Colonic mucosa (tissue), 4 donors: ENCODE data around the gene CMSS1. TPM values are rescaled to one million over a fixed set of nuclear protein-coding genes. Genes with fewer than 3 reads are reported as not detected.

ENCODE experiments used
- DNase-seq: peaks from one replicate; pipeline ENCODE4 v3.0.0-alpha.2; 2020
- H3K27ac ChIP-seq: fragments of 200-600 bp; one replicate; pipeline ENCODE4 v1.8.0; 2021
- H3K27me3 ChIP-seq: fragments of 200-600 bp; one replicate; pipeline ENCODE4 v1.8.0; 2021
- H3K36me3 ChIP-seq: fragments of 200-600 bp; one replicate; pipeline ENCODE4 v1.8.0; 2021
- H3K4me1 ChIP-seq: fragments of 200-600 bp; one replicate; pipeline ENCODE4 v1.8.0; 2021; ENCODE audit warnings: mild to moderate bottlenecking
- H3K4me3 ChIP-seq: fragments of 200-600 bp; one replicate; pipeline ENCODE4 v1.8.0; 2021
- H3K9ac ChIP-seq, 2 donors: one replicate each; pipeline ENCODE4 v1.7.0; 2013; ENCODE audit warnings: control low read depth in 2 of 2, low read depth in 2 of 2, low read length in 2 of 2
- H3K9me3 ChIP-seq: fragments of 200-600 bp; one replicate; pipeline ENCODE4 v1.8.0; 2021
- intact Hi-C: fragments of 100-400 bp; cut with DNase I; formaldehyde crosslinking; loops from one replicate; pipeline ENCODE4 v1.14.1; 2022
- total RNA-seq, 2 donors: library from RNA; stranded (reverse); fragmentation: NEBNext Ultra II Directional in 1 of 2; extraction: Animal tissue kit (Norgen Biotek cat#: 25700) in 1 of 2; gene quantifications; one replicate each; pipeline ENCODE4 v1.2.1, GENCODE V29; 2021
- TF ChIP-seq, protein P1 (sequence below): fragments of 200-600 bp; IDR thresholded peaks from one replicate; pipeline ENCODE4 v1.8.0; 2022; ENCODE audit warnings: antibody characterized with exemption, mild to moderate bottlenecking
- donor health status: healthy.
- donor health status: DM: no; HTN: no; CAD: no.
- donor health status: DM: no; HTN: no; CAD: no.

The CMSS1 gene
- total RNA-seq, 2 donors from 2014 or later: 10.7 to 24.7 TPM

DNA sequence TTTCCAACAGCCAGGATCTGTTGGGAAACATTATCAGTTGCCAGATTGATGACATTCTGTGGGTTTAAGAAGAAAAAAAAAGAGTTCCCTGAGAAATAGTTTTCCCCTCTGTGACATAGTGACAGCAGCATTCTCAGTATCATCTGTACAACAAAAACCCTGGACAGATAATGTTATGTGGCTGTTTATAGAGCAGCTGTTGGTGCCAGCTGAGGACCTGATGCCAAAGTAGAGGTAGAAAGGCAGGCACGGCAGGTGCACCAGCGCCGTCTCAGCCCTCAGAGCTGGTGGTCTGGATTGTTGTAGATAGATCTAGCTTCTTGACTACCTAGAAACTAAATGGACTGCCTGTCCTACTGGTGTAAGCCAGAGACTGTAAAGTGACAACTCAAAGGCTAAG, 352.8 kb downstream of the CMSS1 start:
- H3K36me3 ChIP-seq: no peaks in the 10 kb centered on the region
- intact Hi-C loops: no loop called here
- H3K9me3 ChIP-seq: no peaks in the 10 kb centered on the region
- H3K27me3 ChIP-seq: no peaks in the 10 kb centered on the region
- no peak for DNase-seq
- H3K4me1 ChIP-seq: no peaks in the 10 kb centered on the region
- no peak overlapping the region for H3K9ac ChIP-seq
- H3K27ac ChIP-seq: no peak overlapping the region
- TF ChIP-seq, protein P1, sequence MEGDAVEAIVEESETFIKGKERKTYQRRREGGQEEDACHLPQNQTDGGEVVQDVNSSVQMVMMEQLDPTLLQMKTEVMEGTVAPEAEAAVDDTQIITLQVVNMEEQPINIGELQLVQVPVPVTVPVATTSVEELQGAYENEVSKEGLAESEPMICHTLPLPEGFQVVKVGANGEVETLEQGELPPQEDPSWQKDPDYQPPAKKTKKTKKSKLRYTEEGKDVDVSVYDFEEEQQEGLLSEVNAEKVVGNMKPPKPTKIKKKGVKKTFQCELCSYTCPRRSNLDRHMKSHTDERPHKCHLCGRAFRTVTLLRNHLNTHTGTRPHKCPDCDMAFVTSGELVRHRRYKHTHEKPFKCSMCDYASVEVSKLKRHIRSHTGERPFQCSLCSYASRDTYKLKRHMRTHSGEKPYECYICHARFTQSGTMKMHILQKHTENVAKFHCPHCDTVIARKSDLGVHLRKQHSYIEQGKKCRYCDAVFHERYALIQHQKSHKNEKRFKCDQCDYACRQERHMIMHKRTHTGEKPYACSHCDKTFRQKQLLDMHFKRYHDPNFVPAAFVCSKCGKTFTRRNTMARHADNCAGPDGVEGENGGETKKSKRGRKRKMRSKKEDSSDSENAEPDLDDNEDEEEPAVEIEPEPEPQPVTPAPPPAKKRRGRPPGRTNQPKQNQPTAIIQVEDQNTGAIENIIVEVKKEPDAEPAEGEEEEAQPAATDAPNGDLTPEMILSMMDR: no peak
- no peak overlapping the region for H3K4me3 ChIP-seq

DNA sequence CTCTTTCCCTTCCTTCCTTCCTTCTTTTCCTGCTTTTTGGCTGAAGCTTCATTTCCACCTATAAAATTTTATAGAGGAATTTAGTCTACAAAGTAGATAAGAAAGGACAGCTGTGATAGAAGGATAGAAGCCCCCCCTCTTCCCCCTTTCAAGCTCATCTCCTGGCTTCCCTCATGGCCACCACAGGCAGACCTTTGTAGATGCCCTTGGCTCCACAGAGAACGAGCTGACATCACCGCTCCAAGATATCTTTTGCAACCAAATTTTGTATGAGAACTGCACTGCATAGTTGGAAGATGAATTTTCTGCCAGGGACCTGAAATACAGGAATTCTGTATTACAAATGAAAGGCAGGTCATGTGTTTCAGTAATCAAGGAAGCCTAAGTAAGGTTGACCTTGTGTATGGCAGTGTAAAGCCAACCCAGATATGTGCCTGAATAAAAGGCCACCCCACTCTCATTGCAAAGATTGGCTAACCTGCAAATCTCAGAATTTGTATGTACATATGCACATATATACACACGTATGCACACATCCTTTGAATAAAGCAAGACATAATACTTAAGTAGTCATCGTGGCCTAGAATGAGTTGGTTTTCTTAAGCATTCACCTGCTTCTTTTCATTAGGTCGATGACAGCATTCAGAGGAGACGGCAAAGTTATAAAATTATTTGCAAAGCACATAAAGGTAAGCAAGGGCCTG, 353.7 kb downstream of the CMSS1 start:
- Histone ChIP-seq H3K9ac (no peak overlapping the region), H3K9me3 (no peaks in the 10 kb centered on the region), H3K4me1 (no peaks in the 10 kb centered on the region), H3K4me3 (no peak overlapping the region), H3K36me3 (no peaks in the 10 kb centered on the region), H3K27me3 (no peaks in the 10 kb centered on the region), H3K27ac (no peak overlapping the region)
- intact Hi-C loops: no loop called here
- TF ChIP-seq, protein P1: no peak
- DNase-seq: no peak

DNA sequence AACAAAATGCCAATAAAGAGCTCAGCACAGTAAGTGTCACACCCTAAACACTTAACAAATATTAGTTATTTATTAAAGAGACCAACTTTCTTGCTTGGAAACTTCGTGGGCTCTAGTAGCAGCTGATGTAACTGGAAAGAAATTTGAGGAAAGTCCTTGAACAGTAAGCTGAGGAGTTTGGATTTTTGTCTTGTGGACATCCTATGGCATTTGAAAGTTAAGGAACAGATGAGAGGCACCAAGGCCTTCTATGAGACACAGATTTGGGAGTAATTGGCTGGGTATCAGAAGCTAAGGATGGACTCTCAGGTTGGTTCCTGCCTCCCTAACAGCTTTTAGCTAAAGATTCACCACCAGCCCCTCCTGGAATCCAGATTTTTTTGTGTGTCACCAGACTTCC, 356.3 kb downstream of the CMSS1 start:
- Histone ChIP-seq H3K4me3 (no peak overlapping the region), H3K36me3 (no peaks in the 10 kb centered on the region), H3K4me1 (no peaks in the 10 kb centered on the region), H3K27me3 (no peaks in the 10 kb centered on the region), H3K9me3 (no peaks in the 10 kb centered on the region), H3K9ac (no peak overlapping the region), H3K27ac (no peak overlapping the region)
- DNase-seq: no peak
- TF ChIP-seq, protein P1: no peak
- intact Hi-C loops: no loop called here

DNA sequence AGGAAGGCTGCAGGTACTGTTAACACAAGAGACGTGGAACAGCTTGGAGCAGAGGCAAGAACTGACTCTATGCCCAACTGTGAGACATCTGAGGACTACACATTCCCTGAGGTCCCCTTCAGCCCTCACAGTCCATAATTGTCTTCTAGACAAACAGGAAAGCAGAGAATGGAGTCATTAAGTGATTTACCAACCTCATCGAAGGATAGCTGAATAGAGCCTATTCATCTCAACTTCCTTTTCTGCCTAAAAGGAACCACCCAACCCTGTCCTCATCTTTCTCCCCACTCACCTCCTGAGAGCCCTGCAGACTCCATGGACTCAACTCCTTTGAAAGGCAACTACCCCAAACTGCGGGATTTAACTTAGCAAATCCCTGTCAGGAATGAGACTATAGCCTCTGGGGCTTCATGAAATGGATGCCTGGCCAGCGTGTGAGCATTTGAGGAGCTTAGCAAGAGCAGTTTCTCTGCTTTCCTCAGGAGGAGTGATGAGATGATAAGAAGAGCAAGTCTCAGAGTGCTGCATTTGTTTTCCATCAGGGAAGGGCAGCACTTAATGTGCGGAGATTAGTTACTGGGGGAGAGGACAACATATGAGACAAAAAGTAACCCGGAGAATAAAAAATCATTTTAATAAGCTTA, 358.1 kb downstream of the CMSS1 start:
- no peak overlapping the region for H3K9ac ChIP-seq
- no peaks in the 10 kb centered on the region for H3K9me3 ChIP-seq
- no peaks in the 10 kb centered on the region for H3K36me3 ChIP-seq
- no peak overlapping the region for H3K4me3 ChIP-seq
- no peaks in the 10 kb centered on the region for H3K4me1 ChIP-seq
- no peak overlapping the region for H3K27ac ChIP-seq
- DNase-seq: no peak
- TF ChIP-seq, protein P1: no peak
- no peaks in the 10 kb centered on the region for H3K27me3 ChIP-seq
- intact Hi-C loops: no loop called here

DNA sequence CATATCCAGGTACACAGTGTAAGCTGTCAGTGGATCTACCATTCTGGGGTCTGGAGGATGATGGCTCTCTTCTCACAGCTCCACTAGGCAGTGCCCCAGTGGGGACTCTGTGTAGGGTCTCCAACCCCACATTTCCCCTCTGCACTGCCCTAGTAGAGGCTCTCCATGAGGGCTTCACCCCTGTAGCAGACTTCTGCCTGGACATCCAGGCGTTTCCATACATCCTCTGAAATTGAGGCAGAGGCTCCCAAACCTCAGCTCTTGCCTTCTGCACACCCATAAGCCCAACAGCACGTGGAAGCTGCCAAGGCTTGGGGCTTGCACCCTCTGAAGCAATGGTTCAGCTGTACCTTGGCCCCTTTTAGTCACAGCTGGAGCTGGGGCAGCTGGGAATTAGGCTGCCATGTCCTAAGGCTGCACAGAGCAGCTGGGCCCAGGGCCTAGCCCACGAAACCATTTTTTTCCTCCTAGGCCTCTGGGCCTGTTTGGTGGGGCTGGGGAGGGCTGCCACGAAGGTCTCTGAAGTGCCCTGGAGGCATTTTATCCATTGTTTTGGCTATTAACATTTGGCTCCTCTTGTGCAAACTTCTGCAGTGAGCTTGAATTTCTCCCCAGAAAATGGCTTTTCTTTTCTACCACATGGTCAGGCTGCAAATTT, 362.2 kb downstream of the CMSS1 start:
- intact Hi-C loops: no loop called here
- no peaks in the 10 kb centered on the region for H3K36me3 ChIP-seq
- no peaks in the 10 kb centered on the region for H3K27me3 ChIP-seq
- TF ChIP-seq, protein P1: no peak
- H3K4me3 ChIP-seq: no peak overlapping the region
- H3K9ac ChIP-seq: no peak overlapping the region
- DNase-seq: no peak
- H3K9me3 ChIP-seq: no peaks in the 10 kb centered on the region
- H3K27ac ChIP-seq: no peak overlapping the region
- no peaks in the 10 kb centered on the region for H3K4me1 ChIP-seq
